ENCODE data around the gene TEX44. TPM values are rescaled to one million over a fixed set of nuclear protein-coding genes. Genes with fewer than 3 reads are reported as not detected.

TEX44 gene
- total and polyA plus RNA-seq, 8 donors: not detected

- no peaks in the 10 kb centered on the region for H3K36me3 ChIP-seq
- FAIRE-seq (no peak), DNase-seq (no peak), ATAC-seq (no peak)
- WGBS, 2 donors: 71 to 84% methylated on average over 6 of the region's 6 CpGs
- H3K27ac ChIP-seq: no peak overlapping the region
- intact Hi-C loops (cut with DNase I): no loop called here
- H3K4me3 ChIP-seq: no peak overlapping the region
- no peaks in the 10 kb centered on the region for H3K27me3 ChIP-seq
- peaks cover 12 to 14% (median 13%) of the 10 kb centered on the region in 3 donors for H3K4me1 ChIP-seq
- H3K9me3 ChIP-seq: no peaks in the 10 kb centered on the region
- TF ChIP-seq, protein P1, sequence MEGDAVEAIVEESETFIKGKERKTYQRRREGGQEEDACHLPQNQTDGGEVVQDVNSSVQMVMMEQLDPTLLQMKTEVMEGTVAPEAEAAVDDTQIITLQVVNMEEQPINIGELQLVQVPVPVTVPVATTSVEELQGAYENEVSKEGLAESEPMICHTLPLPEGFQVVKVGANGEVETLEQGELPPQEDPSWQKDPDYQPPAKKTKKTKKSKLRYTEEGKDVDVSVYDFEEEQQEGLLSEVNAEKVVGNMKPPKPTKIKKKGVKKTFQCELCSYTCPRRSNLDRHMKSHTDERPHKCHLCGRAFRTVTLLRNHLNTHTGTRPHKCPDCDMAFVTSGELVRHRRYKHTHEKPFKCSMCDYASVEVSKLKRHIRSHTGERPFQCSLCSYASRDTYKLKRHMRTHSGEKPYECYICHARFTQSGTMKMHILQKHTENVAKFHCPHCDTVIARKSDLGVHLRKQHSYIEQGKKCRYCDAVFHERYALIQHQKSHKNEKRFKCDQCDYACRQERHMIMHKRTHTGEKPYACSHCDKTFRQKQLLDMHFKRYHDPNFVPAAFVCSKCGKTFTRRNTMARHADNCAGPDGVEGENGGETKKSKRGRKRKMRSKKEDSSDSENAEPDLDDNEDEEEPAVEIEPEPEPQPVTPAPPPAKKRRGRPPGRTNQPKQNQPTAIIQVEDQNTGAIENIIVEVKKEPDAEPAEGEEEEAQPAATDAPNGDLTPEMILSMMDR (IDR thresholded peaks at IDR 0.05): no peak
These were observed 14.3 kb downstream of the TEX44 start for GRCh38 chr2:231606941-231607340.

GRCh38 chr2:231611273-231612108, 18.8 kb downstream of the TEX44 start:
- H3K36me3 ChIP-seq: no peaks in the 10 kb centered on the region
- H3K4me1 ChIP-seq: peaks cover 19 to 20% (median 20%) of the 10 kb centered on the region in 3 donors
- TF ChIP-seq, protein P1 (IDR thresholded peaks at IDR 0.05): no peak
- peak; percentile 3 to 27 (median 10) for ATAC-seq
- no peaks in the 10 kb centered on the region for H3K27me3 ChIP-seq
- H3K9me3 ChIP-seq: no peaks in the 10 kb centered on the region
- WGBS, 2 donors: 57 to 58% methylated on average over 9 of the region's 9 CpGs
- H3K4me3 ChIP-seq: no peak overlapping the region
- no peak for FAIRE-seq
- peak in 4 of 6 donors; percentile 38 to 55 (median 47) for DNase-seq
- peak overlapping the region; percentile 4 to 94 (median 86) for H3K27ac ChIP-seq
- intact Hi-C loops (cut with DNase I): loop anchor here in 1 of 3 donors (5.0 to 10.0 kb wide), 2 partner anchors 61 to 113 kb away; no protein-coding TSS in a partner anchor

GRCh38 chr2:231612109-231612455, 19.4 kb downstream of the TEX44 start:
- H3K4me1 ChIP-seq: peaks cover 19 to 20% (median 20%) of the 10 kb centered on the region in 3 donors
- TF ChIP-seq, protein P1 (IDR thresholded peaks at IDR 0.05): no peak
- H3K27me3 ChIP-seq: no peaks in the 10 kb centered on the region
- H3K27ac ChIP-seq: peak overlapping the region; percentile 4 to 94 (median 86)
- H3K4me3 ChIP-seq: no peak overlapping the region
- intact Hi-C loops (cut with DNase I): loop anchor here in 1 of 3 donors (5.0 to 10.0 kb wide), 2 partner anchors 60 to 113 kb away; no protein-coding TSS in a partner anchor
- WGBS, 2 donors: 19 to 29% methylated on average over 10 of the region's 10 CpGs
- DNase-seq (peak in 5 of 6 donors; percentile 45 to 67 (median 64)), ATAC-seq (peak; percentile 8 to 61 (median 35)), FAIRE-seq (no peak)
- H3K36me3 ChIP-seq: no peaks in the 10 kb centered on the region
- no peaks in the 10 kb centered on the region for H3K9me3 ChIP-seq

GRCh38 chr2:231612456-231613330, 20.0 kb downstream of the TEX44 start:
- 19 to 21% methylated on average over 21 of the region's 21 CpGs for WGBS, 2 donors
- Histone ChIP-seq H3K36me3 (no peaks in the 10 kb centered on the region), H3K4me3 (no peak overlapping the region), H3K9me3 (no peaks in the 10 kb centered on the region), H3K4me1 (peaks cover 19 to 20% (median 20%) of the 10 kb centered on the region in 3 donors), H3K27ac (peak overlapping the region; percentile 71 to 94 (median 86)), H3K27me3 (no peaks in the 10 kb centered on the region)
- intact Hi-C loops (cut with DNase I): loop anchor here in 1 of 3 donors (5.0 to 10.0 kb wide), 2 partner anchors 60 to 112 kb away; no protein-coding TSS in a partner anchor
- DNase-seq: peak; percentile 83 to 95 (median 90)
- TF ChIP-seq, protein P1 (IDR thresholded peaks at IDR 0.05): peak; percentile 87 to 92 (median 90)
- no peak for FAIRE-seq
- ATAC-seq: peak; percentile 73 to 81 (median 78)
